T follicular helper cell (primary cell): ENCODE data around the gene ALDH1L1.

ENCODE experiments used
- DNase-seq: peaks from one replicate; pipeline ENCODE4 v3.0.0-alpha.2; 2020; ENCODE audit warnings: low read depth

ALDH1L1 gene

GRCh38 chr3:126053949-126054569 is 126.3 kb downstream of the ALDH1L1 start:
- no peak for DNase-seq
